RWPE2 (cell line): Measurements from ENCODE around the gene C5orf63.

Experiments
- ATAC-seq: fragments of 200-7000 bp; cut with Tn5 transposase; 3 replicates; pipeline ENCODE4 v1.9.1; 2021; ENCODE audit warnings: low read depth
- DNase-seq: peaks from one replicate; pipeline ENCODE4 v3.0.0-alpha.2; 2020; ENCODE audit warnings: low spot score
- H3K27ac ChIP-seq: fragments of 450-650 bp; 2 replicates; pipeline ENCODE4 v1.5.1; 2017; ENCODE audit warnings: mild to moderate bottlenecking; ENCODE audit not compliant: poor library complexity, severe bottlenecking
- H3K27me3 ChIP-seq: fragments of 250-450 bp; sonication (Bioruptor Pico); 2 replicates; pipeline ENCODE4 v1.5.1; 2021; ENCODE audit warnings: mild to moderate bottlenecking, moderate library complexity; ENCODE audit not compliant: insufficient read depth, poor library complexity, severe bottlenecking
- H3K36me3 ChIP-seq: fragments of 250-450 bp; sonication (Bioruptor Pico); 2 replicates; pipeline ENCODE4 v1.5.1; 2020; ENCODE audit warnings: low read depth, mild to moderate bottlenecking, moderate library complexity
- H3K4me1 ChIP-seq: fragments of 250-450 bp; sonication (Bioruptor Pico); 2 replicates; pipeline ENCODE4 v1.5.1; 2021; ENCODE audit warnings: mild to moderate bottlenecking, moderate library complexity; ENCODE audit not compliant: insufficient read depth, poor library complexity, severe bottlenecking
- H3K4me3 ChIP-seq: fragments of 250-450 bp; sonication (Bioruptor Pico); 2 replicates; pipeline ENCODE4 v1.5.1; 2021; ENCODE audit warnings: mild to moderate bottlenecking, moderate library complexity; ENCODE audit not compliant: severe bottlenecking
- H3K9me3 ChIP-seq: fragments of 250-450 bp; sonication (Bioruptor Pico); 2 replicates; pipeline ENCODE4 v1.5.1; 2021; ENCODE audit warnings: mild to moderate bottlenecking, moderate library complexity; ENCODE audit not compliant: severe bottlenecking
- TF ChIP-seq, protein P1 (sequence below): fragments of 450-650 bp; IDR thresholded peaks from one replicate; pipeline ENCODE4 v1.5.1; 2017; ENCODE audit warnings: mild to moderate bottlenecking, moderate library complexity; ENCODE audit not compliant: poor library complexity, severe bottlenecking

Gene C5orf63

GRCh38 chr5:127101533-127101932 lies 28.2 kb upstream of the C5orf63 start:
- no peak for DNase-seq

DNA sequence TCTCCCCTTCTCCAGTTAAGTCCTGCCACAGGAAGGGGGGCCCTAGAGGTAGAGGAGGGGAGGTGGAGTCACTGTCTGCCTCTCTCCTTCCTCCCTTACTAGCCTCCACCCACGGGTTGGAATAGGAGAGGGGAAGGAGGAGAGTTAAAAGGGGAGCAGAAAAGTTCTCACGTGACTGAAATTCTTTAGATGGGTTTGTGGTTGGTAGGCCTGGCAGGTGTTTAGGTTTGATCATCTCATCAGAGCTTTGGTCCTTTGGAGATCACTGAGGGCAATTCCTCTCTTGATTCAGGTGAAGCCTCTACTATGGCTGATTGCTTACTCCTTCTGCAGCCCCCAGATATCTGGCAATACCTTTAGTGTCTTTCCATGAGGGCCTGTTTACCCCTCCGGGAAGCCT lies 24.9 kb upstream of the C5orf63 start:
- no peaks in the 10 kb centered on the region for H3K9me3 ChIP-seq
- H3K36me3 ChIP-seq: no peaks in the 10 kb centered on the region
- TF ChIP-seq, protein P1, sequence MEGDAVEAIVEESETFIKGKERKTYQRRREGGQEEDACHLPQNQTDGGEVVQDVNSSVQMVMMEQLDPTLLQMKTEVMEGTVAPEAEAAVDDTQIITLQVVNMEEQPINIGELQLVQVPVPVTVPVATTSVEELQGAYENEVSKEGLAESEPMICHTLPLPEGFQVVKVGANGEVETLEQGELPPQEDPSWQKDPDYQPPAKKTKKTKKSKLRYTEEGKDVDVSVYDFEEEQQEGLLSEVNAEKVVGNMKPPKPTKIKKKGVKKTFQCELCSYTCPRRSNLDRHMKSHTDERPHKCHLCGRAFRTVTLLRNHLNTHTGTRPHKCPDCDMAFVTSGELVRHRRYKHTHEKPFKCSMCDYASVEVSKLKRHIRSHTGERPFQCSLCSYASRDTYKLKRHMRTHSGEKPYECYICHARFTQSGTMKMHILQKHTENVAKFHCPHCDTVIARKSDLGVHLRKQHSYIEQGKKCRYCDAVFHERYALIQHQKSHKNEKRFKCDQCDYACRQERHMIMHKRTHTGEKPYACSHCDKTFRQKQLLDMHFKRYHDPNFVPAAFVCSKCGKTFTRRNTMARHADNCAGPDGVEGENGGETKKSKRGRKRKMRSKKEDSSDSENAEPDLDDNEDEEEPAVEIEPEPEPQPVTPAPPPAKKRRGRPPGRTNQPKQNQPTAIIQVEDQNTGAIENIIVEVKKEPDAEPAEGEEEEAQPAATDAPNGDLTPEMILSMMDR: no peak
- H3K27ac ChIP-seq: no peak overlapping the region
- ATAC-seq (no peak), DNase-seq (no peak)
- no peaks in the 10 kb centered on the region for H3K4me1 ChIP-seq
- H3K4me3 ChIP-seq: no peak overlapping the region
- no peaks in the 10 kb centered on the region for H3K27me3 ChIP-seq

More at GRCh38 chr5:127101533-127101932, 28.2 kb upstream of the C5orf63 start:
- no peaks in the 10 kb centered on the region for H3K9me3 ChIP-seq
- TF ChIP-seq, protein P1: no peak
- no peaks in the 10 kb centered on the region for H3K27me3 ChIP-seq
- H3K36me3 ChIP-seq: no peaks in the 10 kb centered on the region
- no peaks in the 10 kb centered on the region for H3K4me1 ChIP-seq
- no peak overlapping the region for H3K4me3 ChIP-seq
- H3K27ac ChIP-seq: no peak overlapping the region
- ATAC-seq: no peak

DNA sequence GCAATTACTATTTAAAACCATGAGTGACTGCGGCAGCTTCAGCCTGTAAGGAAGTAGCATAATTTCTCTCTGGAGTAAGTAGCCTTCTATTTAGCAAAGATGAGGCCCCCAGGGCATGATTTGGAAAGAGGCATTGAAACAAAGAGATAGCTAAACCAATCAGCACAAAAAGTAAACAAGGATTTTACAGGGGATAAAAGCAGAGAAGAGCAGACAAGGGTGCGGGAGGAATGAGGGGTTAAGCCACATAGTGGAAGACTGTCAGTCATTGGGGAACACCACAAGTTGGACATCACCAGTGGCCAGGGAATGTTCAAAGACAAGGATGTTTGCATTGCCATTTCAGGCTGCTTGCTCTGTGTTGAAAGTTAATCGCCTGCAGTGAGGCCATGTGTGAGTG lies 24.0 kb upstream of the C5orf63 start:
- TF ChIP-seq, protein P1: no peak
- Histone ChIP-seq H3K9me3 (no peaks in the 10 kb centered on the region), H3K4me3 (no peak overlapping the region), H3K36me3 (no peaks in the 10 kb centered on the region), H3K4me1 (peaks cover 6% of the 10 kb centered on the region), H3K27me3 (no peaks in the 10 kb centered on the region), H3K27ac (no peak overlapping the region)
- DNase-seq (no peak), ATAC-seq (no peak; the same call in 2 of the 3 replicates)

DNA sequence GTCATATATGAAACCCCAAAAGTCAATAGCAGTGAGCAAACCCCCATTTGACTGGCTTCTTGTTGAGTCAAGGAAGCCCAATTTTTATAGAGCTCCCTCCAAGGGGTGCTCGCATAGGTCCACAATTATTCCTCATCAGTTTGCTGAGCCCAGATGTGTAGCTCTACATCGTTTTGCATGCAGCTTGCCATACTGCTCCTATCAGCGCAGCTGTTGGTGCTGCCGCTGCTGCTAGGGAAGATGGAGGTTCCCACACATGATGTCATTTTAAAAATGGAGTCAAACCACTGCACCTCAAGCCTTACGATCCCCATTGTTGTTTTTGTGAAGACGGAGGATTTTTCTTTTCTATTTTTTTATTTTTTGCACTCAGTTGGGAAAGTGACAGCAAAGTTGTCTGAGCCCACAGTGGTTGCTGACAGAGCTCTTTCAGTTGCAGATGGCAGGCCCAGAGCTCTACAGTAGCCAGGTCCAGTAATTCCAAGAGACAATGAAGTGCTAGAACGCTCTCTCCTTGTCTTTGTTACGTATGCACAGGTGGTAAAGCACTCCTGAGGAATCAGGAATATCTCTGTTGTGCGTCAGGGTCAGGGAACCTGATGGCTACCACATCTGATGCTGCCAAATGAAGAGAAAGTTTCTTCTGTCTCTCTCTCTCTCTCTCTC lies 23.2 kb upstream of the C5orf63 start:
- H3K9me3 ChIP-seq: no peaks in the 10 kb centered on the region
- H3K4me1 ChIP-seq: peaks cover 7% of the 10 kb centered on the region
- H3K27me3 ChIP-seq: no peaks in the 10 kb centered on the region
- TF ChIP-seq, protein P1: no peak
- H3K4me3 ChIP-seq: no peak overlapping the region
- no peak overlapping the region for H3K27ac ChIP-seq
- H3K36me3 ChIP-seq: no peaks in the 10 kb centered on the region
- ATAC-seq (no peak), DNase-seq (no peak)

DNA sequence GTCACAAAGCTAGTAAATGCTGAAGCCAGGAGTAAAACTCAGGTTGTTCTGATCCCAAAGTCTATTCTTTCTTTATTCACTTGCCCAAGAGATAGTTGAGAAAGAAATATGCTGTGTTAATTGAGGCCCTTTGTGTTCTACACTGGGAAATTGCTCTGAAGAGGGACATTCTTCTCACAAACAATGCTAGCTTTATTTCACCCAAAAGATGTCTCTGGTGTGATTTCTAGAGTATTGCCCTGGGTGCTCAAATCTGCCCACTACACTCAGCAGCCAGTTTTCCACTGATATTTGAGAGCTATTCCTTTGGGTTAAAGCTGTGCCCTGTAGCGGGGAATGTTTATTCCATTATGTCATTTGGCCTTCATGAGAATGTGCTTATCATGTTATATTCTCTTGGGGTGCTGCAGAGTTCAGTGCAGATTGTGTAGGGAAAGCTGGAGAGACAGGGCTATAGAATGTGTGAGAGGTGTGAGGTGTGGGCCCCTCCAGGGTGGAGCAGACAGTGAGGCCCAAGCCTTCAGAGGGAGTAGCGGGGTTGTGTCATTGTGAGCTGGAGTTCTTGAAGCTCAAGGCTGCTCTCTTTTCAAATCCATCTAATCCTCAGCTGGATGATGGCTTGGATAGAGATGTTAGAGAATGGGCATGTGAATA lies 21.0 kb upstream of the C5orf63 start:
- Histone ChIP-seq H3K4me3 (no peak overlapping the region), H3K4me1 (peaks cover 7% of the 10 kb centered on the region), H3K9me3 (no peaks in the 10 kb centered on the region), H3K27me3 (no peaks in the 10 kb centered on the region), H3K36me3 (no peaks in the 10 kb centered on the region), H3K27ac (no peak overlapping the region)
- TF ChIP-seq, protein P1: no peak
- DNase-seq (no peak), ATAC-seq (no peak)
